Fibroblast of mammary gland (primary cell): ENCODE results near the gene ZNF688.

Experiments used
- DNase-seq: peaks from one replicate; pipeline ENCODE4 v3.0.0-alpha.2; 2010; ENCODE audit warnings: low read depth
- H3K4me3 ChIP-seq: 2 replicates; pipeline ENCODE4 v1.5.1; 2011; ENCODE audit warnings: low read depth, mild to moderate bottlenecking, low read length, moderate library complexity; ENCODE audit not compliant: control insufficient read depth
- TF ChIP-seq, protein P1 (sequence below): conservative IDR thresholded peaks from 2 replicates; pipeline ENCODE4 v1.5.1; 2011; ENCODE audit warnings: low read depth, low read length, inconsistent platforms; ENCODE audit not compliant: control insufficient read depth, insufficient read depth

Gene ZNF688

DNA sequence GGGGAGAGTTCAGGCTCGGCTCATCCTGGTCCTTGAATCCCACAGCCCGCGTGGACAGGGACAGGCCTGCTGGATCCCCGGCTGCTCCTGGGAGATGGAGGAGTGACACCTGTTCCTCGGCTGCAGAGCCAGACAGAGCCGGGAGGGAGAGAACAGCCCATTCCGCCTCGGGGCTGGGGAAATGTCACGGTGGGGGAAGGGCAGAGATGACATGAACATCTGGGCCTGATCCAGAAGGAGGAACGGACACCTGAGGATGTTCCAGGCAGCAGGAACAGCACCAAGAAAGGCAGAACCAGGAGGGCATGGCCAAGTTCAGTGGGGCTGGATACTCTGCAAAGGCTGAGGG, 15.4 kb downstream of the ZNF688 start:
- TF ChIP-seq, protein P1, sequence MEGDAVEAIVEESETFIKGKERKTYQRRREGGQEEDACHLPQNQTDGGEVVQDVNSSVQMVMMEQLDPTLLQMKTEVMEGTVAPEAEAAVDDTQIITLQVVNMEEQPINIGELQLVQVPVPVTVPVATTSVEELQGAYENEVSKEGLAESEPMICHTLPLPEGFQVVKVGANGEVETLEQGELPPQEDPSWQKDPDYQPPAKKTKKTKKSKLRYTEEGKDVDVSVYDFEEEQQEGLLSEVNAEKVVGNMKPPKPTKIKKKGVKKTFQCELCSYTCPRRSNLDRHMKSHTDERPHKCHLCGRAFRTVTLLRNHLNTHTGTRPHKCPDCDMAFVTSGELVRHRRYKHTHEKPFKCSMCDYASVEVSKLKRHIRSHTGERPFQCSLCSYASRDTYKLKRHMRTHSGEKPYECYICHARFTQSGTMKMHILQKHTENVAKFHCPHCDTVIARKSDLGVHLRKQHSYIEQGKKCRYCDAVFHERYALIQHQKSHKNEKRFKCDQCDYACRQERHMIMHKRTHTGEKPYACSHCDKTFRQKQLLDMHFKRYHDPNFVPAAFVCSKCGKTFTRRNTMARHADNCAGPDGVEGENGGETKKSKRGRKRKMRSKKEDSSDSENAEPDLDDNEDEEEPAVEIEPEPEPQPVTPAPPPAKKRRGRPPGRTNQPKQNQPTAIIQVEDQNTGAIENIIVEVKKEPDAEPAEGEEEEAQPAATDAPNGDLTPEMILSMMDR = no peak
- DNase-seq = no peak
- H3K4me3 ChIP-seq = no peak overlapping the region

DNA sequence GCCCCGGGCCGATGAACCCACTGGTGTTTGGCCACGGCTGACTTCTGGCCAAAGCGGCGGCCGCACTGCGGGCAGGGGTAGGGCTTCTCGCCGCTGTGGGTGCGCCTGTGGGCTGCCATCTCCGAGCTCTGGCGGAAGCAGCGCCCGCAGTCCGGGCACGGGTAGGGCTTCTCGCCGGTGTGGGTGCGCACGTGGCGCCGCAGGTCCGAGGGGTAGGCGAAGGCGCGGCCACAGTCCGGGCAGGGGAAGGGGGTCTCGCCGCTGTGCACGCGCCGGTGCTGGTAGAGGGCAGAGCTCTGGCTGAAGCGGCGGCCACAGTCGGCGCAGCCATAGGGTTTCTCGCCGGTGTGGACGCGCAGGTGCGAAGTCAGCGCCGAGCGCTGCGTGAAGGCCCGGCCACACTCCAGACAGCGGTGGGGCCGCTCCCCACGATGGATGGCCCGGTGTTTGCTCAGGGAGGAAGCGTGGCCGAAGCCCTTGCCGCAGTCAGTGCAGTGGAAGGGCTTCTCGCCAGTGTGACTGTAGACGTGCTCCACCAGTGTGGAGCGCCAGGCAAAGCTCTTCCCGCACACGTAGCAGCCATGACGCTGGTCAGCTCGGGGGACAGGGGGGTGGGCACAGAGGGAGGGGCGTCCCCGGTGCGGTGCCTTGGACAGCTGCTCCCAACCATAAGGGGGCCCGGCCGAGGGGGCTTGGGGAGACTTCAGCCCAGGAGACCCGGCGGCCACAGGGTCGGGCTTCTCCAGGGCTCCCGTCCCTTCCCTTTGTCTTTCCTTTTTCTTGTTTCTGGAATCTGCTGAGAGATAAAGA, 16.0 kb downstream of the ZNF688 start:
- DNase-seq = no peak
- TF ChIP-seq, protein P1 = no peak
- H3K4me3 ChIP-seq = no peak overlapping the region

DNA sequence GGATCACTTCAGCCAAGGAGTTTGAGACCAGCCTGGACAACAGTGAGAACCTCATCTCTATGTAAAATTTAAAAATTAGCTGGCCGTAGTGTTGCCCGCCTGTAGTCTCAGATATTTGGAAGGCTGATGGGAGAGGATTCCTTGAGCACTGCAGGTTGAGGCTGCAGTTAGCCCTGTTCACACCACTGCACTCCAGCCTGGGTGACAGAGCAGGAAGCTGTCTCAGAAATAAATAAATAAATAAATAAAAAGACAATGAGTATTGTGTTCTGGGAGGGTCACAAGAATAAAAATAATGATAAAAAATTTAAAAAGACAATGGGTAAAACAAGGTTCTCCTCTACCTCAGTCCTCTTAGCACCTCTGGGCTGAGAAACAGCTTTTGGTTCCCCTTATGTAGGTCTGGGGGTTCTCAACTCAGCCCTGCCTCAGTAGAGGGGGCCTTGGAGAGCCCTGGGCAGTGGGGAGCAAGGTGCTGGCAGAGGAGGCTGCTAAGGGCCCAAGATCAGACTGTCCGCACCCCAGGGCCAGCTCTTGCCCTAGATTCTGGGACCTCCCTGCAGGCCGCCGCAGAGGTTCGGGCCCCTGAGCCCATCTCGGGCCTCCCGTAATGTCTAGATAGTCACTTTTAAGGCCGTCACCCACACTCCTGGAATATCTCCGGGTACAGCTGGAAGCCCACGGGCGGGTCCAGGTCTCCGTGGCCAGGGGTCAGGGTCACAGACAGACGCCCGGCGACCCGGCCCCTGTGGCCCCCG, 16.8 kb downstream of the ZNF688 start:
- no peak for DNase-seq
- TF ChIP-seq, protein P1 = no peak
- H3K4me3 ChIP-seq = no peak overlapping the region

DNA sequence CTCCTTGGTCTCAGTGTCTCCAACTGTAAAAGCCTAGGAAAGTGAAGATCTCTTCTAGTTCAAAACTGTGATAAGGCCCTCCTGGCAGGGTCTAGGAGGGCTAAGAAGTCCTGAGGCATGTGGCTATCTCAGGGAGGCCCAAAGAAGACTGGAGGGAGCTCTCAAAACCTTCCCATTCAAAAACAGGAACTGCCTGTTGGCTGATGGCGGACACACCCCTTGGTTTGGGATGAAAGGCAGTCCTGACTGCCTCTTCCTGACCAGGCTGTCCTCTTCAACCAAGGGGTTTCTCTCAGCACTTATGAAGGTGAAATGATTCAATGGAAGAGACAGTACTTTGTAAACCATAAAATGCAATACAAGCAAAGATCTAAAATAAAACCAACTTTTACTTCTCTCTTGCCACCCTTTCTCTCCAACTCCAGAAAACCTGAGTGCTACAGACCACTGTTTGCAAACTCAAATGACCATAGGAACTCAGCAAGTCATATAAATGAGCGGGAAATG, 18.1 kb downstream of the ZNF688 start:
- DNase-seq = no peak
- no peak overlapping the region for H3K4me3 ChIP-seq
- TF ChIP-seq, protein P1 = no peak

- TF ChIP-seq, protein P1 = no peak
- DNase-seq = no peak
- H3K4me3 ChIP-seq = no peak overlapping the region
Measured at GRCh38 chr16:30552956-30553355, 18.6 kb downstream of the ZNF688 start.

- no peak for DNase-seq
- TF ChIP-seq, protein P1 = no peak
- H3K4me3 ChIP-seq = no peak overlapping the region
Measured at GRCh38 chr16:30551781-30552180, 19.7 kb downstream of the ZNF688 start.
